ENCODE results near the gene PLA2G15. TPM values are rescaled to one million over a fixed set of nuclear protein-coding genes. Genes with fewer than 3 reads are reported as not detected.

The PLA2G15 gene
- total and polyA plus RNA-seq, 5 donors from 2014 or later, result 7.5 to 10.3 (median 9.4) TPM

DNA sequence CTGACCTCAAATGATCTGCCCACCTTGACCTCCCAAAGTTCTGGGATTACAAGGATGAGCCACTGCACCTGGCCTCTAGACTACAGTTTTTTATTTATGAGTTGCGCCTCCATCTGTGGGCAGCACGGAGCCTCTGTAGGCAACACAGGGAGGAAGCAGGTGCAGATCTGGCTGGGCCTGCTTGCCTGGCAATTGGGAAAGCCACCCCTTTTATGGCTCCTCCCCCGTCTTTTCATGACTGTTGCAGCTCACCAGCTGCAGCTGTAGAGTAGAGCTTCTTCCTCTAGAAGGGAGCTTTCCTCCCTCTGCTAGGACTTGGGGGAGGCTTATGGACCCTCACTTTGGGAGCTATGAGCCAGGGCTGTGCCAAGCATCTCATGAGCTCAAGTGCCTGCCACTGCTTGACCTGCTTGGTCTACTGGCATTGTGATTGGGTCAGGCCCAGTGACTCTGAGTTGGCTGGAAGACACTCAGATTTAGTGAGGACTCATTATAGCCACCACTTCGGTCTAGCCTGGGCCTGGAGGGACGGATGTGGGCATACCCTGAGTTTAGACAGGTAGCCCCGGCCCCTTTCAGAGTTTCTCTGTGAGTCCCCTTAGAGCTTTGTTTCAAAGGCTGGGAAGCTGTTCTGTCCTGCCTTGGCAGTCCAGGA lies 12.2 kb downstream of the PLA2G15 start:
- H3K4me1 Mint-ChIP-seq, result peaks cover 0 to 18% (median 8%) of the 10 kb centered on the region in 4 donors
- Histone ChIP-seq H3K9me3 (ENCODE audit: control insufficient read depth in 2 of 2, low read length in 2 of 2) (no peaks in the 10 kb centered on the region), H3K27ac (ENCODE audit: insufficient read depth, low read length, poor library complexity, severe bottlenecking) (no peak overlapping the region), H3K4me1 (ENCODE audit: control insufficient read depth, insufficient read depth, low read length, poor library complexity, severe bottlenecking) (peaks cover 8% of the 10 kb centered on the region), H3K27me3 (ENCODE audit: control insufficient read depth, insufficient read depth, low read length) (no peaks in the 10 kb centered on the region), H3K36me3 (ENCODE audit: control insufficient read depth, insufficient read depth, low read length) (peaks cover 30% of the 10 kb centered on the region), H3K4me3 (ENCODE audit: low read depth, low read length) (no peak overlapping the region)
- peak overlapping the region in 1 of 4 donors; percentile 21 for H3K4me3 Mint-ChIP-seq
- ATAC-seq (ENCODE audit: low read depth in 2 of 2) (peak in 1 of 2 donors; percentile 14), DNase-seq (peak in 1 of 3 donors; percentile 60)
- no peaks in the 10 kb centered on the region for H3K27me3 Mint-ChIP-seq
- H3K9me3 Mint-ChIP-seq, result no peaks in the 10 kb centered on the region
- H3K27ac Mint-ChIP-seq, result peak overlapping the region in 1 of 3 donors; percentile 1
- H3K36me3 Mint-ChIP-seq, result peaks cover 13% of the 10 kb centered on the region

DNA sequence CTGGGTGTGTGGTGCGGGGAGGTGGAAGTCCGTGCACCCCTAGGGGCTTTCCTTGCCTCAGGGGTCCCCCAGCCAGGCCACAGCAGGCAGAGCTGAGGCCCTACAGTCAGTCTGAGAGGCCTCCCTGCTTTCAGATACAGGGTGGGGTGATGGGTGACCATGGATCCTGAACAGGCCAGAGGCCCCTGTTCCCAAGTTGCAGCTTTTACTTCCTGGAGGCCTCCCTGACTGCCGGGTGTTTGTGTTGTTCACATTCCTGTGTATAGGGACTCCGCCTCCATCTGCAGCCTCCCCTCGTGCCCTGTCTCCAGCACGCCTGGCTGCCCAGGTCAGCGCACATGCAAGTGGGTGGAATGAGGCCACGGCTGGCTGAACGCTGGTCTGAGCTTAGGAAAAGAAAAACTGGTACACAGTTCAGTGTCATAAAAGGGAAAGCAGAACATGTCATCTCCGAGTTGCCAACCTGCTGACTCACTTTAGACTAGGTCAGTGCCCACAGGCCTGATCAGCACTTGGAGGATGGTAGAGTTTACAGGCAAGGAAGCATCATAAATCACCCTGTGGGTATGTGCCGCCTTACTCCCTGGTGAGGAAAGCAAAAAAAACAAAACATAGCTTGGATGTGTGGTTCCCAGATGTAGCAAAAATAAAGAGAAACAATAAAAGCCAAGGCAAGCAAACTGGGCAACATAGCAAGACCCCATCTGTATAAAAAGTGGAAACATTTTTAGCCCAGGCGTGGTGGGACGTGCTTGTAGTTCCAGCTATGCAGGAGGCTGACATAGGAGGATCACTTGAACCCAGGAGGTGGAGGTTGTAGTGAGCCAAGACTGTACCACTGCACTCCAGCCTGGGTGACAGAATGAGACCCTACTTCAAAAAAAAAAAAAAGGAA lies 13.0 kb downstream of the PLA2G15 start:
- H3K9me3 Mint-ChIP-seq, result no peaks in the 10 kb centered on the region
- DNase-seq (no peak), ATAC-seq (ENCODE audit: low read depth in 2 of 2) (no peak)
- peak overlapping the region in 2 of 4 donors; percentile 38 to 83 for H3K4me3 Mint-ChIP-seq
- Histone ChIP-seq H3K4me3 (ENCODE audit: low read depth, low read length) (no peak overlapping the region), H3K27me3 (ENCODE audit: control insufficient read depth, insufficient read depth, low read length) (no peaks in the 10 kb centered on the region), H3K36me3 (ENCODE audit: control insufficient read depth, insufficient read depth, low read length) (peaks cover 26% of the 10 kb centered on the region), H3K9me3 (ENCODE audit: control insufficient read depth in 2 of 2, low read length in 2 of 2) (no peaks in the 10 kb centered on the region), H3K27ac (ENCODE audit: insufficient read depth, low read length, poor library complexity, severe bottlenecking) (no peak overlapping the region), H3K4me1 (ENCODE audit: control insufficient read depth, insufficient read depth, low read length, poor library complexity, severe bottlenecking) (peaks cover 8% of the 10 kb centered on the region)
- no peaks in the 10 kb centered on the region for H3K27me3 Mint-ChIP-seq
- peaks cover 0 to 19% (median 11%) of the 10 kb centered on the region in 4 donors for H3K4me1 Mint-ChIP-seq
- peaks cover 13% of the 10 kb centered on the region for H3K36me3 Mint-ChIP-seq
- H3K27ac Mint-ChIP-seq, result peak overlapping the region in 2 of 3 donors; percentile 65

DNA sequence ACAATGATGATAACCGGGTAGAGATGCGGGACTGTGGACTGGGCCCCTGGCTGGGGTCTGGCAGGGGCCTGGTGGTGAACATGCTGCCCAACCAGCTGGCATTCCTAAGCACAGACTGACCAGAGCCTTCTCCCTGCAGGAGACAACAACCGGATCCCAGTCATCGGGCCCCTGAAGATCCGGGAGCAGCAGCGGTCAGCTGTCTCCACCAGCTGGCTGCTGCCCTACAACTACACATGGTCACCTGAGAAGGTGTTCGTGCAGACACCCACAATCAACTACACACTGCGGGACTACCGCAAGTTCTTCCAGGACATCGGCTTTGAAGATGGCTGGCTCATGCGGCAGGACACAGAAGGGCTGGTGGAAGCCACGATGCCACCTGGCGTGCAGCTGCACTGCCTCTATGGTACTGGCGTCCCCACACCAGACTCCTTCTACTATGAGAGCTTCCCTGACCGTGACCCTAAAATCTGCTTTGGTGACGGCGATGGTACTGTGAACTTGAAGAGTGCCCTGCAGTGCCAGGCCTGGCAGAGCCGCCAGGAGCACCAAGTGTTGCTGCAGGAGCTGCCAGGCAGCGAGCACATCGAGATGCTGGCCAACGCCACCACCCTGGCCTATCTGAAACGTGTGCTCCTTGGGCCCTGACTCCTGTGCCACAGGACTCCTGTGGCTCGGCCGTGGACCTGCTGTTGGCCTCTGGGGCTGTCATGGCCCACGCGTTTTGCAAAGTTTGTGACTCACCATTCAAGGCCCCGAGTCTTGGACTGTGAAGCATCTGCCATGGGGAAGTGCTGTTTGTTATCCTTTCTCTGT lies 14.0 kb downstream of the PLA2G15 start:
- H3K27me3 Mint-ChIP-seq, result no peaks in the 10 kb centered on the region
- Histone ChIP-seq H3K27ac (ENCODE audit: insufficient read depth, low read length, poor library complexity, severe bottlenecking) (no peak overlapping the region), H3K9me3 (ENCODE audit: control insufficient read depth in 2 of 2, low read length in 2 of 2) (no peaks in the 10 kb centered on the region), H3K4me1 (ENCODE audit: control insufficient read depth, insufficient read depth, low read length, poor library complexity, severe bottlenecking) (peaks cover 15% of the 10 kb centered on the region), H3K36me3 (ENCODE audit: control insufficient read depth, insufficient read depth, low read length) (peaks cover 21% of the 10 kb centered on the region), H3K4me3 (ENCODE audit: low read depth, low read length) (no peak overlapping the region), H3K27me3 (ENCODE audit: control insufficient read depth, insufficient read depth, low read length) (no peaks in the 10 kb centered on the region)
- H3K27ac Mint-ChIP-seq, result peak overlapping the region in 2 of 3 donors; percentile 65
- no peak for ATAC-seq (ENCODE audit: low read depth in 2 of 2)
- H3K9me3 Mint-ChIP-seq, result no peaks in the 10 kb centered on the region
- peaks cover 13% of the 10 kb centered on the region for H3K36me3 Mint-ChIP-seq
- no peak for DNase-seq
- peaks cover 0 to 28% (median 12%) of the 10 kb centered on the region in 4 donors for H3K4me1 Mint-ChIP-seq
- peak overlapping the region in 2 of 4 donors; percentile 15 to 38 for H3K4me3 Mint-ChIP-seq

DNA sequence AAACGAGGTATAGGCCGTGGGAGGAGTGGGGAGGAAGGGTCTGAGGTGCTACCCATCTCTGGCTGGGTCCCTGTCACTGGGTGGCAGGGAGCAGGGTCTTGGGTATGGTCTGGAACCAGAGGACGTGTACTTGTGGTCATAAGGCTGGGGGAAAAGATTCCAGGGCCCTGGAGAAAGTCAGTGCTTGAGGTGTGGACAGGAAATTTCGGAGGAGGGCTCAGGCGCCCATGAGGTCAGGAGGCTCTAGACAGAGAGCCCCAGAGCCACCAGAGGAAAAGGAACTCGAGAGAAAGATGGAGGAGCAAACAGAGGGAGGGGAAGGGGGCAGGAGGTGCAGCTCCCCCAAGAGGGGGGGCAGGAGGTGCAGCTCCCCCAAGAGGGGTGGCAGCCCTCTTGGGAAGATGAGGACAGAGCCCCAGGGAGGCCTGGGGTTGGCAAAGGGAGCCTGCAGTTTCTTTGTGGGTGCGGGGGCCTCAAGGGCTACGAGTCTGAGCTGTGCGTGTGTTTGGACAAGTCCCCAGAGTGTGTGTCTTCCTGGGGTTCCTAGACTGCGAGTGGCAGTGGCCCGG lies 18.5 kb downstream of the PLA2G15 start:
- Histone ChIP-seq H3K4me1 (ENCODE audit: control insufficient read depth, insufficient read depth, low read length, poor library complexity, severe bottlenecking) (peaks cover 49% of the 10 kb centered on the region), H3K4me3 (ENCODE audit: low read depth, low read length) (no peak overlapping the region), H3K36me3 (ENCODE audit: control insufficient read depth, insufficient read depth, low read length) (peaks cover 13% of the 10 kb centered on the region), H3K9me3 (ENCODE audit: control insufficient read depth in 2 of 2, low read length in 2 of 2) (no peaks in the 10 kb centered on the region), H3K27me3 (ENCODE audit: control insufficient read depth, insufficient read depth, low read length) (no peaks in the 10 kb centered on the region), H3K27ac (ENCODE audit: insufficient read depth, low read length, poor library complexity, severe bottlenecking) (peak overlapping the region; percentile 94)
- Mint-ChIP-seq H3K27me3 (no peaks in the 10 kb centered on the region), H3K9me3 (no peaks in the 10 kb centered on the region), H3K36me3 (peaks cover 14% of the 10 kb centered on the region), H3K4me1 (peaks cover 13 to 53% (median 32%) of the 10 kb centered on the region in 4 donors), H3K27ac (peak overlapping the region; percentile 96 to 98 (median 98)), H3K4me3 (peak overlapping the region; percentile 93 to 96 (median 95))
- DNase-seq, result no peak
- ATAC-seq (ENCODE audit: low read depth in 2 of 2), result peak in 1 of 2 donors; percentile 32

DNA sequence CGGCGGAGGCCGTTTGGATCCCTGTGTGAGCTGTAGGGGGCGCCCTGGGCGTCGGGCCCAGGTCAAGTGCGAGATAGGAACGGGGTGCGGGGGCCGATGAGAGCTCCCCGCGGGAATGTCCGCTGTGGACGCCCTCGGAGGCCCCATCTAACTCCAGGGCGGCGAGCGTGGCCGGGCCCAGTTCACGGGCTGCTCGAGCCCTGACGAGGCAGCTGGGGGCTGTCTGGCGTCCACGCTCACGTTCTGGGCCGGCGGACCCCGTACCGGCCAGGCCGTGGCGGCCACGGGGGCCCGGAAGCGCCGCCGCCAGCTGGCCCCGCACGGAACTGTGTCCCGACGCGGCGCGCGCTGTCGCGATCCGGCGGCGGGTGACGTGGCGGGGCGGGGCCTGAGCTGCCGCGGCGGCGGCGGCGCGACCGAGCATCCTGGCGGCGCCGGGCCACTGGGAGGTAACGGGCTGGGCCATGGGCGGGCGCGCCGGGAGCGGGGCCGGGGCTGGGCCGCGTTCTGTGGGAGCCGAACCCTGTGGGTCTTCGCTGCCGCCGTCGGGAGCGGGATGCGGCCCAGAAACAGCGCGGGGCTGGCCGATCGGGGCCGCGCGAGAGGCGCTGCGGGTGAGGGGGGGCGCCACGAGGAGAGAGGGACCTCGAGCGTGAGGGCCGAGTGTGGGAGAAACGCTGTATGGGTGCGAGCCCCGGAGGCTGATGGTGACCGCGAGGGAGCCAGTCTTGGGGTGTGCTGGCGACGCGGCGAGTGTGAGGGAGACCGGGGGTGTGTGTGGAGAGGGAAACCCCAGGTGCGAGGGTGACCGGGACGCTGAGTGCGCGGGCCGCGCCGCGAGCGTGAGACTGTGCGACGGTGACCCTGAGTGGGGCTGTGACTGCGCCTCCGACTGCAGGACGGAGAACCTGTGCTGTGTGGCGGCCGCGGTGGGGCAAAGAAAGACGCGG lies 19.2 kb downstream of the PLA2G15 start, which contains the start of gene SLC7A6:
TSS of gene SLC7A6 (plus strand) at position 399 of the 950 bp plus-strand sequence. CDS start 10,201 bp downstream, outside the sequence.
- Mint-ChIP-seq H3K4me3 (peak within 1 kb of the TSS; percentile 93 to 97 (median 96)), H3K27me3 (no peaks in the 10 kb centered on the region), H3K27ac (peak within 1 kb of the TSS; percentile 96 to 98 (median 98)), H3K9me3 (no peaks in the 10 kb centered on the region), H3K36me3 (peaks cover 15% of the 10 kb centered on the region), H3K4me1 (peaks cover 18 to 60% (median 38%) of the 10 kb centered on the region in 4 donors)
- peak; percentile 74 to 79 for ATAC-seq (ENCODE audit: low read depth in 2 of 2)
- H3K4me1 ChIP-seq (ENCODE audit: control insufficient read depth, insufficient read depth, low read length, poor library complexity, severe bottlenecking), result peaks cover 56% of the 10 kb centered on the region
- no peaks in the 10 kb centered on the region for H3K9me3 ChIP-seq (ENCODE audit: control insufficient read depth in 2 of 2, low read length in 2 of 2)
- peak within 1 kb of the TSS; percentile 94 for H3K27ac ChIP-seq (ENCODE audit: insufficient read depth, low read length, poor library complexity, severe bottlenecking)
- H3K27me3 ChIP-seq (ENCODE audit: control insufficient read depth, insufficient read depth, low read length), result no peaks in the 10 kb centered on the region
- peak within 1 kb of the TSS; percentile 97 for H3K4me3 ChIP-seq (ENCODE audit: low read depth, low read length)
- H3K36me3 ChIP-seq (ENCODE audit: control insufficient read depth, insufficient read depth, low read length), result peaks cover 9% of the 10 kb centered on the region
- DNase-seq, result peak; percentile 81 to 85 (median 84)

DNA sequence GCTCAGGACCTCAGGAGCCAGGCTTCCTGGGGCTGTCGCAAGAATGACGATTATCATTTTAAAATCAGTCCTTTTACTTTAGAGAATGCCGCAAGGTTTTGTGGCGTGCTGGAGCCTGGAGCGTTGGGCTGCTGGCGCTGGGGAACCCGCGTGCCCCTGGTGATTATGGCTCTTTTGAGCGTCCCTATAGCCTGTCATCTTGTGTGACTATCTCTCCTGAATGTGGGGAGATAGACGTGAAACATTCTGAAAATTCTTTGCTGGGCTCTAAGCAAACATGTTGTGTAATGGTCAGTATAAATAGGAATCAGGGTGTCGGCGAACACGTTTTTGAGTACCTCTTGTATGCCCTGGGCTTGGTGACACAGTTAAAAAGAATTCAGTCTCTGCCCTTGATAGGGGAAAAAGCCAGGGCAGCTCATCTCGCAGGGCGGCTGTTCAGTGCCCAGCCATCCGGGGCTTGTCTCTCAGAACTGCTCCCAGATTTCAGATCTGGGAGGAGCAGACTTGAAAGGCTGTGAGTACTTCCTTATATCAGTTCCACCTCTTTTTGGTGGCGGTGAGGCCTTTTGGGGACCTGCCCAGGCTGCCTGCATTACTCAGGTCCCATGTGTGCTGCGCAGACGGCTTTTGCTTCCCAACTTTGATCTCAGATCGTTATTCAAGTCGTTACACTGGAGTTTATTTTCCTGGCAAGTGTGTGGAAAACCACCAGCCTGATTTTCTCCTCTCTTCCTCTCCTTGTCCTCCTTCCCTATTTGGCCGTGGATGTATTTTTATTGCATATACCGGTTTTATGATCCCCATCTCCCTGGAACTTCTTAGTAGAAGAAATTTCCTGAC lies 20.1 kb downstream of the PLA2G15 start:
- H3K36me3 ChIP-seq (ENCODE audit: control insufficient read depth, insufficient read depth, low read length), result no peaks in the 10 kb centered on the region
- Mint-ChIP-seq H3K27ac (peak overlapping the region; percentile 96 to 98 (median 97)), H3K4me3 (peak overlapping the region; percentile 91 to 97 (median 94)), H3K4me1 (peaks cover 20 to 69% (median 44%) of the 10 kb centered on the region in 4 donors), H3K36me3 (peaks cover 12% of the 10 kb centered on the region), H3K27me3 (no peaks in the 10 kb centered on the region), H3K9me3 (no peaks in the 10 kb centered on the region)
- H3K4me3 ChIP-seq (ENCODE audit: low read depth, low read length), result peak overlapping the region; percentile 97
- H3K27me3 ChIP-seq (ENCODE audit: control insufficient read depth, insufficient read depth, low read length), result no peaks in the 10 kb centered on the region
- no peaks in the 10 kb centered on the region for H3K9me3 ChIP-seq (ENCODE audit: control insufficient read depth in 2 of 2, low read length in 2 of 2)
- DNase-seq (peak in 2 of 3 donors; percentile 46 to 59), ATAC-seq (ENCODE audit: low read depth in 2 of 2) (peak; percentile 9 to 10)
- H3K27ac ChIP-seq (ENCODE audit: insufficient read depth, low read length, poor library complexity, severe bottlenecking), result peak overlapping the region; percentile 94
- peaks cover 65% of the 10 kb centered on the region for H3K4me1 ChIP-seq (ENCODE audit: control insufficient read depth, insufficient read depth, low read length, poor library complexity, severe bottlenecking)

Measured in CD4-positive, CD25-positive, alpha-beta regulatory T cell (primary cell).